Hepatocyte (in vitro differentiated cells): ENCODE measurements around the gene PDE4D. TPM values are rescaled to one million over a fixed set of nuclear protein-coding genes. Genes with fewer than 3 reads are reported as not detected.

Experiments used
- DNase-seq: peaks from one replicate; pipeline ENCODE4 v3.0.0-alpha.2; 2016; ENCODE audit warnings: low spot score
- H2AFZ ChIP-seq: fragments of 200-600 bp; sonication (generic); 2 replicates; pipeline ENCODE4 v1.6.0; 2016; ENCODE audit warnings: antibody characterized with exemption, mild to moderate bottlenecking
- H3K27ac ChIP-seq: fragments of 200-600 bp; sonication (generic); 2 replicates; pipeline ENCODE4 v1.5.1; 2016; ENCODE audit warnings: mild to moderate bottlenecking
- H3K27me3 ChIP-seq: fragments of 200-600 bp; sonication (generic); 2 replicates; pipeline ENCODE4 v1.6.1; 2016
- H3K36me3 ChIP-seq: fragments of 200-600 bp; sonication (generic); replicated peaks from 2 replicates; pipeline ENCODE4 v1.5.1; 2016; ENCODE audit warnings: low read depth; ENCODE audit not compliant: insufficient read depth
- H3K4me1 ChIP-seq: fragments of 200-600 bp; sonication (generic); 2 replicates; pipeline ENCODE4 v1.5.1; 2016; ENCODE audit warnings: mild to moderate bottlenecking, moderate library complexity; ENCODE audit not compliant: insufficient read depth
- H3K4me2 ChIP-seq: fragments of 200-600 bp; sonication (generic); 2 replicates; pipeline ENCODE4 v1.6.0; 2016
- H3K4me3 ChIP-seq: fragments of 200-600 bp; sonication (generic); 2 replicates; pipeline ENCODE4 v1.5.1; 2016; ENCODE audit warnings: mild to moderate bottlenecking
- H3K79me2 ChIP-seq: fragments of 200-600 bp; sonication (generic); 2 replicates; pipeline ENCODE4 v1.6.0; 2017; ENCODE audit warnings: mild to moderate bottlenecking
- H3K9me2 ChIP-seq: fragments of 200-600 bp; sonication (generic); replicated peaks from 2 replicates; pipeline ENCODE4 v1.6.0; 2017; ENCODE audit warnings: mild to moderate bottlenecking; ENCODE audit not compliant: insufficient read depth
- H3K9me3 ChIP-seq: fragments of 200-600 bp; sonication (generic); 2 replicates; pipeline ENCODE4 v1.5.1; 2016; ENCODE audit warnings: low read depth, mild to moderate bottlenecking
- H4K20me1 ChIP-seq: fragments of 200-600 bp; sonication (generic); 2 replicates; pipeline ENCODE4 v1.6.0; 2016; ENCODE audit warnings: mild to moderate bottlenecking; ENCODE audit not compliant: insufficient read depth, poor library complexity, severe bottlenecking
- CTCF ChIP-seq: fragments of 200-600 bp; sonication (generic); IDR thresholded peaks from 2 replicates; pipeline ENCODE4 v1.5.1; 2016; ENCODE audit warnings: antibody characterized with exemption, mild to moderate bottlenecking; ENCODE audit not compliant: poor library complexity
- EZH2 ChIP-seq: fragments of 200-600 bp; sonication (generic); IDR thresholded peaks from 2 replicates; pipeline ENCODE4 v1.6.1; 2016; ENCODE audit warnings: antibody characterized with exemption, mild to moderate bottlenecking, borderline replicate concordance
- EZH2phosphoT487 ChIP-seq: fragments of 200-600 bp; sonication (generic); IDR thresholded peaks from one replicate; pipeline ENCODE4 v1.6.1; 2018; ENCODE audit warnings: antibody characterized with exemption, mild to moderate bottlenecking, low read depth, moderate library complexity; ENCODE audit not compliant: unreplicated experiment, severe bottlenecking
- WGBS: methylation state at CpG from one replicate; pipeline ENCODE4 v1.1.6; 2016; ENCODE audit warnings: low lambda C conversion rate; ENCODE audit errors: missing lambda C conversion rate; 5-methylcytosine and 5-hydroxymethylcytosine counted together
- polyA plus RNA-seq: library from polyadenylated mRNA; unstranded; fragments of >200 nt; fragmentation: Nextera tagmentation; extraction: Ambion mirVana; gene quantifications from 2 replicates; pipeline ENCODE4 v1.2.1, GENCODE V29; 2016
- total RNA-seq: library from RNA; depleted of rRNA; stranded (reverse); fragments of >200 nt; gene quantifications from 2 replicates; pipeline ENCODE4 v1.2.3, GENCODE V29; 2014

PDE4D gene
- total and polyA plus RNA-seq, 2 experiments from 2014 or later = 14.5 to 45.2 TPM

- no peak for DNase-seq
- no peaks in the 10 kb centered on the region for H3K27me3 ChIP-seq
- TF ChIP-seq CTCF (no peak), EZH2 (no peak), EZH2phosphoT487 (no peak)
- H4K20me1 ChIP-seq = peaks cover 7% of the 10 kb centered on the region
- no peaks in the 10 kb centered on the region for H3K9me2 ChIP-seq
- 60% methylated on average over 1 of the region's 1 CpG for WGBS
- no peaks in the 10 kb centered on the region for H3K9me3 ChIP-seq
- no peak overlapping the region for H3K4me2 ChIP-seq
- H3K36me3 ChIP-seq = no peaks in the 10 kb centered on the region
- no peak overlapping the region for H2AFZ ChIP-seq
- H3K79me2 ChIP-seq = peaks cover 71% of the 10 kb centered on the region
- no peak overlapping the region for H3K4me3 ChIP-seq
- peaks cover 7% of the 10 kb centered on the region for H3K4me1 ChIP-seq
- H3K27ac ChIP-seq = no peak overlapping the region
Observed at GRCh38 chr5:59002162-59002825, 891.2 kb downstream of the PDE4D start.

DNA sequence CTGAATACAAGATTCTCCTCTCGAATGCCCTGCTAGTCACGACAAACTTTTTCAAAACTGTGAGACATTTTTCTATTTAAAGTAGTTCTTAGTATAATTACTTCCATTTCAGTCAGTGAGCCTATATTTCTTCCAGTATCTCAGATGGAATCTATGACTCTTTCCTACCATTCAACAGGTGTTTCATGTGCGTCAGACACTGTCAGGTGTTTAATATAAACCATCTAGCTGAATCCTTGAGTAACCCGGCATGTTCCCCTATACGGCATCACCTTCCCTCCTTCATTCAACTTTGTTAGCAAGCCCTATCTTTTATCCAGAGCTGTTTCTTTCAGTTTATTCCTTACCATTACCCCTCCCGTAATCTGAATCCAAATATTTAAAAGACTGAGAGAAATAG is 891.8 kb downstream of the PDE4D start:
- WGBS = 80% methylated on average over 6 of the region's 6 CpGs
- no peak overlapping the region for H3K4me2 ChIP-seq
- TF ChIP-seq EZH2phosphoT487 = no peak
- no peak for TF ChIP-seq CTCF
- no peak for TF ChIP-seq EZH2
- H3K27me3 ChIP-seq = no peaks in the 10 kb centered on the region
- H3K4me3 ChIP-seq = no peak overlapping the region
- no peak for DNase-seq
- H3K9me3 ChIP-seq = no peaks in the 10 kb centered on the region
- H3K9me2 ChIP-seq = no peaks in the 10 kb centered on the region
- H3K79me2 ChIP-seq = peaks cover 70% of the 10 kb centered on the region
- no peak overlapping the region for H2AFZ ChIP-seq
- H3K4me1 ChIP-seq = peaks cover 7% of the 10 kb centered on the region
- no peaks in the 10 kb centered on the region for H3K36me3 ChIP-seq
- peaks cover 7% of the 10 kb centered on the region for H4K20me1 ChIP-seq
- H3K27ac ChIP-seq = no peak overlapping the region

DNA sequence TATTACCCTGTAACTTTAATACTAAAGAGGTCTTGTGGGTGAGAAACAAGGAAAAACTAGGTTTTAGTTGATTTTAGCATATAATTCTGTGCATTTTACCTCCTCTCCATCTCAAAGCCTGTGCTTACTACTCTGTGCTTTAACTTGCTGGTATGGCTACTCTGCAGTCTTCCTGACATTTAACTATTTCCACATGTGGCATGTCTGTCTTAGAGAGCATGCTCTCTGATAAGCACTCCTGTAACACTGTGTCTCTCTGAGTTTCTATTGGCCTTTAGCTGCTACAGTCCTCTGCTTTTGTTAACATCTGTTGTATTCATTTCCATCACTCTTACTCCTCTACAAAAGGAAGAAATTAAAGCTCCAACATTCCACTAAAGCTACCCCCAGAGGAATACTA is 892.4 kb downstream of the PDE4D start:
- no peak for DNase-seq
- Histone ChIP-seq H3K27me3 (no peaks in the 10 kb centered on the region), H2AFZ (no peak overlapping the region), H4K20me1 (peaks cover 7% of the 10 kb centered on the region), H3K4me1 (peaks cover 7% of the 10 kb centered on the region), H3K4me2 (no peak overlapping the region), H3K9me3 (no peaks in the 10 kb centered on the region), H3K36me3 (no peaks in the 10 kb centered on the region), H3K27ac (peak overlapping the region; percentile 1), H3K4me3 (no peak overlapping the region), H3K79me2 (peaks cover 68% of the 10 kb centered on the region), H3K9me2 (no peaks in the 10 kb centered on the region)
- no peak for TF ChIP-seq CTCF
- no peak for TF ChIP-seq EZH2phosphoT487
- TF ChIP-seq EZH2 = no peak

DNA sequence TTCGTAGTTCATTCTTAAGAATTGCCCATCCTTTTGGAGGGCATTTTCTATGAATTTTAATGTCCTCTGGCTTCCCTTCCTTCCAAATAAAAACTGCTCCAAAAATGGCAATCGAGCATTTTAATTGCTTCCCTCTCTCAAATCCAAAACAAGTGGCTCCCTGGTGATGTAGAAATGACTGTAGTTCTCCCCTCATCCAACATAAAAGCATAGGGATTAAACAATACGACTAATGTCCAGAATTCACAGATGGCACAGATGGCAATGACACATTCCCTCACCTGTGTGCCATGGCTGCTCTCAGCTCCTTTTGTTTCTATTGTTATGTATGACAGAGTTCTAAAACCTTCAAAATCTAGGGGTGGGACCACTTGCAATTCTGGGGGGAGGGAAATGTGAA is 893.3 kb downstream of the PDE4D start:
- Histone ChIP-seq H3K4me2 (no peak overlapping the region), H3K36me3 (no peaks in the 10 kb centered on the region), H3K79me2 (peaks cover 64% of the 10 kb centered on the region), H3K27ac (no peak overlapping the region), H3K27me3 (no peaks in the 10 kb centered on the region), H3K9me2 (no peaks in the 10 kb centered on the region), H3K9me3 (no peaks in the 10 kb centered on the region), H2AFZ (no peak overlapping the region), H3K4me1 (peaks cover 7% of the 10 kb centered on the region), H3K4me3 (no peak overlapping the region), H4K20me1 (peaks cover 7% of the 10 kb centered on the region)
- whole genome bisulfite sequencing = 86% methylated on average over 3 of the region's 3 CpGs
- no peak for DNase-seq
- TF ChIP-seq CTCF (no peak), EZH2 (no peak), EZH2phosphoT487 (no peak)
